A673 (cell line): ENCODE measurements around the gene CARD6. TPM values are rescaled to one million over a fixed set of nuclear protein-coding genes. Genes with fewer than 3 reads are reported as not detected.

Experiments
- BruUV-seq: library from RNA; stranded (reverse); fragments of 400-500 nt; replicated peaks from 2 replicates; lab custom pipeline; 2021; lab: Mats Ljungman, UMichigan
- CTCF ChIA-PET: fragments of 300-600 bp; sonication (Branson Sonifier 250); formaldehyde crosslinking; loops from one replicate; lab custom pipeline; 2022; ENCODE audit warnings: antibody characterized with exemption; lab: Charles Lee
- POLR2A ChIA-PET: fragments of 300-600 bp; sonication (Branson Sonifier 250); formaldehyde crosslinking; loops from one replicate; lab custom pipeline; 2022; ENCODE audit warnings: antibody characterized with exemption; ENCODE audit not compliant: low non-redundant PET; lab: Charles Lee
- DNase-seq: peaks from one replicate; pipeline ENCODE4 v3.0.0-alpha.2; 2015; ENCODE audit warnings: low spot score
- H3K27ac ChIP-seq: fragments of 200-600 bp; sonication (generic); 2 replicates; pipeline ENCODE4 v1.5.1; 2016; ENCODE audit warnings: mixed run types, low read depth, mild to moderate bottlenecking, mixed read lengths, antibody characterized with exemption, low read length; ENCODE audit not compliant: poor library complexity, severe bottlenecking
- H3K27me3 ChIP-seq: fragments of 200-600 bp; sonication (generic); replicated peaks from 2 replicates; pipeline ENCODE4 v1.6.1; 2017; ENCODE audit warnings: mixed run types, low read depth, mild to moderate bottlenecking, mixed read lengths, antibody characterized with exemption, low read length; ENCODE audit not compliant: insufficient read depth, poor library complexity
- H3K36me3 ChIP-seq: fragments of 200-600 bp; sonication (generic); 2 replicates; pipeline ENCODE4 v1.6.1; 2016; ENCODE audit warnings: mixed run types, mild to moderate bottlenecking, mixed read lengths, antibody characterized with exemption, low read length; ENCODE audit not compliant: insufficient read depth, poor library complexity, severe bottlenecking
- H3K4me1 ChIP-seq: fragments of 200-600 bp; sonication (generic); 2 replicates; pipeline ENCODE4 v1.6.1; 2017; ENCODE audit warnings: mixed run types, mild to moderate bottlenecking, mixed read lengths, antibody characterized with exemption, low read length; ENCODE audit not compliant: insufficient read depth, poor library complexity, severe bottlenecking
- H3K4me3 ChIP-seq: fragments of 200-600 bp; sonication (generic); 2 replicates; pipeline ENCODE4 v1.5.1; 2016; ENCODE audit warnings: low read depth, mixed run types, mild to moderate bottlenecking, mixed read lengths, low read length; ENCODE audit not compliant: poor library complexity, severe bottlenecking
- H3K9me3 ChIP-seq: fragments of 200-600 bp; sonication (generic); 2 replicates; pipeline ENCODE4 v1.6.1; 2016; ENCODE audit warnings: mixed run types, low read depth, mild to moderate bottlenecking, mixed read lengths, antibody characterized with exemption, low read length; ENCODE audit not compliant: poor library complexity, severe bottlenecking
- EZH2 ChIP-seq: fragments of 200-600 bp; sonication (generic); IDR thresholded peaks from 2 replicates; pipeline ENCODE4 v1.6.1; 2017; ENCODE audit warnings: borderline replicate concordance, low read depth, mild to moderate bottlenecking, mixed read lengths, antibody characterized with exemption, low read length; ENCODE audit not compliant: poor library complexity, severe bottlenecking
- intact Hi-C: fragments of 100-400 bp; cut with micrococcal nuclease; formaldehyde crosslinking; loops from one replicate; pipeline ENCODE4 v1.10.0; 2022; ENCODE audit not compliant: unreplicated experiment
- total RNA-seq: library from RNA; stranded (reverse); gene quantifications from 2 replicates; pipeline ENCODE4 v1.2.3, GENCODE V29; 2021
- TF ChIP-seq, protein P1 (sequence below): fragments of 300-800, 200-600 bp; sonication (generic); conservative IDR thresholded peaks from 2 replicates; pipeline ENCODE4 v1.5.1; 2017; ENCODE audit warnings: low read depth, mild to moderate bottlenecking, antibody characterized with exemption, low read length, moderate library complexity, mixed read lengths

The CARD6 gene
- total RNA-seq, 1 experiment from 2014 or later = 8.9 TPM

DNA sequence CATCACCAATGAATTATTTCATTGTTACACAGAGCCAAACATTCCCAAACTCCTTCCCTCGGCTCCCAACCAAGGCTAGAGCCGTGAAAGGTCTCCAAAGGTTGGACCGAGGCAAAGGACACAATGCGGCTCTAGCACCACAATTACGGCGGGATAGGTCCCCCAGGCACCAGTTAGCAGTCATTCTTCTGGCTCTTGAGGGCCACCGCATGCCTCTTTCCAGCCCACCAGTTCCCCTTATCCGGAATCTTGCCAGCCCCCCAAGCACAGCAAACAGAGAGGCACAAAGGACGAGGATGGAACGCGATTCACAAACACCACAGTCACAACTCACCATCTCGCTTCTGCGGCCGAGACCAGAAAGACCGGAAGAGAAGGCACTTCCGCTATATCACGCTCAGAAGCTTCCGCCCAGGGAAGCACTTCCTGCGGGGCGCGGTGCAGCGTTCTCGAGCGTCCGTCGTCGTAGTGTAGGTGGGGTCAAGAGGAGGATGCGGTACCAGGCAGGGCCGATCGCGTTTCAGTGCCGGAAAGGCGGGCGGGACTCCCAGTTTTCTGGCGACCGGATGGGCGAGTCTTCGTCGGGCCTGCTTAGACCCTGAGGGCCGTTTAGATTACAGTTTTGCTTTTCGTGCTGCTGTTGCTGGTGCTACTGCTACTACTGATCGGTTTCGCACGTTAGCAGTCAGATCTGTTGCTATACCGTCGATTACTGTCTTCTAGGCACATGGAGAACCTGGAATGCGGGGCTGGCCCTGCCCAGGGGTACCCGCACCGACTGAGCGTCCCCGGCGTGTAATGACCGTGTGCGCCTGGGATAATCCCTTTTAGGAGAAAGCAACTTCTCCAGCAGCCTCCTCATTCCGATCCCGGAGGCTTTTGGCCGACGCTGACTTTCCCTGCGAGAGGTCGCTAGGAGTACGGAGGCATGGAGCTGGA lies 6.0 kb upstream of the CARD6 start, which contains the start of gene RPL37:
TSS of gene RPL37 (minus strand) at position 374 of the 939 bp plus-strand sequence. CDS start at position 337, 37 bp downstream.
- ChIA-PET CTCF (no interaction called here), POLR2A (interaction anchor here (0.6 to 0.7 kb wide), 3 partner anchors 12 to 549 kb away, joined by 3 to 4 read pairs (median 4); no protein-coding TSS in a partner anchor)
- peak; percentile 99 for DNase-seq
- H3K9me3 ChIP-seq = no peaks in the 10 kb centered on the region
- intact Hi-C loops = loop anchor here (5.0 kb wide), 1 partner anchor 78 kb away; the partner anchor contains the start of gene TTC33
- peaks cover 24% of the 10 kb centered on the region for H3K4me1 ChIP-seq
- TSS peak; percentile 99 for BruUV-seq
- peak within 1 kb of the TSS; percentile 63 for H3K4me3 ChIP-seq
- H3K27ac ChIP-seq = peak within 1 kb of the TSS; percentile 86
- no peaks in the 10 kb centered on the region for H3K27me3 ChIP-seq
- H3K36me3 ChIP-seq = peaks cover 45% of the 10 kb centered on the region
- TF ChIP-seq, protein P1, sequence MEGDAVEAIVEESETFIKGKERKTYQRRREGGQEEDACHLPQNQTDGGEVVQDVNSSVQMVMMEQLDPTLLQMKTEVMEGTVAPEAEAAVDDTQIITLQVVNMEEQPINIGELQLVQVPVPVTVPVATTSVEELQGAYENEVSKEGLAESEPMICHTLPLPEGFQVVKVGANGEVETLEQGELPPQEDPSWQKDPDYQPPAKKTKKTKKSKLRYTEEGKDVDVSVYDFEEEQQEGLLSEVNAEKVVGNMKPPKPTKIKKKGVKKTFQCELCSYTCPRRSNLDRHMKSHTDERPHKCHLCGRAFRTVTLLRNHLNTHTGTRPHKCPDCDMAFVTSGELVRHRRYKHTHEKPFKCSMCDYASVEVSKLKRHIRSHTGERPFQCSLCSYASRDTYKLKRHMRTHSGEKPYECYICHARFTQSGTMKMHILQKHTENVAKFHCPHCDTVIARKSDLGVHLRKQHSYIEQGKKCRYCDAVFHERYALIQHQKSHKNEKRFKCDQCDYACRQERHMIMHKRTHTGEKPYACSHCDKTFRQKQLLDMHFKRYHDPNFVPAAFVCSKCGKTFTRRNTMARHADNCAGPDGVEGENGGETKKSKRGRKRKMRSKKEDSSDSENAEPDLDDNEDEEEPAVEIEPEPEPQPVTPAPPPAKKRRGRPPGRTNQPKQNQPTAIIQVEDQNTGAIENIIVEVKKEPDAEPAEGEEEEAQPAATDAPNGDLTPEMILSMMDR = no peak
- TF ChIP-seq EZH2 = no peak

DNA sequence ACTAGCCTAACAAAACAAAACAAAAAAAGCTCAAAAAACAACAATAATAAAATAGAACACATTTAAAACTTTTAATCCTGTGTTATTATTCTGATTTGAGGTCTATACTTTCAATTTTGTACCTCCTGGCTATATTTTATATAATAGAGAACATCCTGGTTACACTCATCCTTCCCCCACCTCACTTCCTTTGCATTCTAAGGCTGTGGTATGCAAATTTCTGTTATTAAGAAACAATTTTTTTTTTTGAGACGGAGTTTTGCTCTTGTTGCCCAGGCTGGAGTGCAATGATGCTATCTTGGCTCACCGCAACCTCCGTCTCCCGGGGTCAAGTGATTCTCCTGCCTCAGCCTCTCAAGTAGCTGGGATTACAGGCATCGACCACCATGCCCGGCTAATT lies 3.1 kb upstream of the CARD6 start:
- POLR2A ChIA-PET = no interaction called here
- H3K27ac ChIP-seq = no peak overlapping the region
- TF ChIP-seq, protein P1 = no peak
- no peak for TF ChIP-seq EZH2
- H3K4me1 ChIP-seq = peaks cover 15% of the 10 kb centered on the region
- intact Hi-C loops = loop anchor here (5.0 kb wide), 1 partner anchor 81 kb away; the partner anchor contains the start of gene TTC33
- CTCF ChIA-PET = no interaction called here
- DNase-seq = no peak
- H3K9me3 ChIP-seq = no peaks in the 10 kb centered on the region
- no peak overlapping the region for H3K4me3 ChIP-seq
- no peaks in the 10 kb centered on the region for H3K27me3 ChIP-seq
- peaks cover 15% of the 10 kb centered on the region for H3K36me3 ChIP-seq
- BruUV-seq = no TSS peak

GRCh38 chr5:40842351-40842750 lies 1.2 kb downstream of the CARD6 start:
- BruUV-seq = no TSS peak
- Histone ChIP-seq H3K4me3 (peak overlapping the region; percentile 44), H3K27ac (peak overlapping the region; percentile 80), H3K36me3 (no peaks in the 10 kb centered on the region), H3K4me1 (peaks cover 4% of the 10 kb centered on the region), H3K27me3 (no peaks in the 10 kb centered on the region), H3K9me3 (no peaks in the 10 kb centered on the region)
- ChIA-PET POLR2A (no interaction called here), CTCF (no interaction called here)
- no peak for DNase-seq
- no peak for TF ChIP-seq EZH2
- TF ChIP-seq, protein P1 = no peak
- intact Hi-C loops = loop anchor here (5.0 kb wide), 1 partner anchor 35 kb away; no protein-coding TSS in a partner anchor
